Keratinocyte (primary cell): ENCODE data around the gene KLRC3. TPM values are rescaled to one million over a fixed set of nuclear protein-coding genes. Genes with fewer than 3 reads are reported as not detected.
"Not testable (repeated sequence)": the region's sequence is repeated elsewhere in the genome, so short reads cannot be mapped to it uniquely, and the experiment has no call there.

ENCODE experiments used
- DNase-seq: peaks from one replicate; pipeline ENCODE4 v3.0.0-alpha.2; 2011; ENCODE audit warnings: low read depth, missing footprints, low spot score
- FAIRE-seq: peaks from 2 replicates; lab custom pipeline; 2011; peaks lifted over from hg19 to GRCh38; lab: Jason Lieb, UNC
- H2AFZ ChIP-seq: 2 replicates; pipeline ENCODE4 v1.6.0; 2012; ENCODE audit warnings: low read length, control low read depth, inconsistent platforms; ENCODE audit not compliant: control insufficient read depth
- H3K27ac ChIP-seq: 2 replicates; pipeline ENCODE4 v1.5.1; 2011; ENCODE audit warnings: low read length; ENCODE audit not compliant: control insufficient read depth, insufficient read depth
- H3K27me3 ChIP-seq: 3 replicates; pipeline ENCODE4 v1.6.0; 2011; ENCODE audit warnings: low read length; ENCODE audit not compliant: control insufficient read depth, insufficient read depth; ENCODE audit errors: extremely low read depth
- H3K36me3 ChIP-seq, 2 experiments: 2 replicates in 1 of 2; 3 replicates in 1 of 2; pipeline ENCODE4 v1.5.1; 2011; ENCODE audit warnings: low read length in 2 of 2, mild to moderate bottlenecking in 1 of 2; ENCODE audit not compliant: control insufficient read depth in 2 of 2, insufficient read depth in 2 of 2; ENCODE audit errors: extremely low read depth in 1 of 2
- H3K4me1 ChIP-seq: 3 replicates; pipeline ENCODE4 v1.5.1; 2011; ENCODE audit warnings: low read length; ENCODE audit not compliant: control insufficient read depth, insufficient read depth; ENCODE audit errors: extremely low read depth
- H3K4me2 ChIP-seq: 3 replicates; pipeline ENCODE4 v1.6.0; 2011; ENCODE audit warnings: low read depth, low read length; ENCODE audit not compliant: control insufficient read depth, insufficient read depth; ENCODE audit errors: extremely low read depth
- H3K4me3 ChIP-seq, 3 experiments: fragments of 200-600 bp in 1 of 3; sonication (generic) in 1 of 3; 2 replicates in 2 of 3; 3 replicates in 1 of 3; pipeline ENCODE4 v1.5.1; 2011 to 2016; ENCODE audit warnings: low read length in 3 of 3, mild to moderate bottlenecking in 3 of 3, control low read depth in 2 of 3, inconsistent platforms in 1 of 3, low read depth in 1 of 3, mixed read lengths in 1 of 3, mixed run types in 1 of 3, moderate library complexity in 1 of 3; ENCODE audit not compliant: control insufficient read depth in 2 of 3, insufficient read depth in 2 of 3; ENCODE audit errors: extremely low read depth in 1 of 3
- H3K79me2 ChIP-seq: 2 replicates; pipeline ENCODE4 v1.6.0; 2012; ENCODE audit warnings: low read length; ENCODE audit not compliant: control insufficient read depth, insufficient read depth
- H3K9ac ChIP-seq: 3 replicates; pipeline ENCODE4 v1.6.0; 2011; ENCODE audit warnings: low read length; ENCODE audit not compliant: control insufficient read depth, insufficient read depth; ENCODE audit errors: extremely low read depth
- H3K9me1 ChIP-seq: 3 replicates; pipeline ENCODE4 v1.6.0; 2011; ENCODE audit warnings: low read length; ENCODE audit not compliant: control insufficient read depth, insufficient read depth; ENCODE audit errors: extremely low read depth
- H3K9me3 ChIP-seq: 2 replicates; pipeline ENCODE4 v1.5.1; 2012; ENCODE audit warnings: low read depth, low read length; ENCODE audit not compliant: control insufficient read depth
- H4K20me1 ChIP-seq: 3 replicates; pipeline ENCODE4 v1.6.0; 2011; ENCODE audit warnings: low read length; ENCODE audit not compliant: control insufficient read depth, insufficient read depth; ENCODE audit errors: extremely low read depth
- CTCF ChIP-seq, 3 experiments: IDR thresholded peaks in 1 of 3; conservative IDR thresholded peaks in 1 of 3; optimal IDR thresholded peaks in 1 of 3; 2 replicates in 2 of 3; 3 replicates in 1 of 3; pipeline versions ENCODE3 to v1.5.1; 2011; ENCODE audit warnings: low read length in 3 of 3, mild to moderate bottlenecking in 3 of 3, moderate library complexity in 2 of 3, control low read depth in 1 of 3, inconsistent platforms in 1 of 3; ENCODE audit not compliant: insufficient read depth in 2 of 3; ENCODE audit errors: extremely low read depth in 1 of 3
- EZH2 ChIP-seq: IDR thresholded peaks from one replicate; pipeline ENCODE4 v1.6.1; 2012; ENCODE audit warnings: inconsistent platforms, mild to moderate bottlenecking, low read length, moderate library complexity
- dilution Hi-C: fragments of 300-500 bp; cut with MboI; formaldehyde crosslinking; loops from one replicate; pipeline ENCODE4 v1.7.0; 2020; ENCODE audit warnings: low sequenced_read_pairs; ENCODE audit not compliant: extremely low pct_ligation_motif_present
- polyA plus RNA-seq, 5 experiments: library from polyadenylated mRNA; depleted of rRNA in 3 of 5; stranded (reverse) in 3 of 5; stranded (forward) in 1 of 5; unstranded in 1 of 5; fragments of >200 nt; gene quantifications; 1 replicate in 1 of 5; 2 replicates in 3 of 5; 3 replicates in 1 of 5; pipeline versions ENCODE4 v1.2.1 to v1.2.3, GENCODE V29; 2011 to 2012; ENCODE audit warnings: missing spikeins in 2 of 5, low read depth in 1 of 5, low replicate concordance in 1 of 5

KLRC3 gene
- polyA plus RNA-seq, 1 donor (not counting 4 experiments of a cell fraction or from before 2014, with no cell fraction given): not detected

GRCh38 chr12:10392394-10392930, 27.9 kb downstream of the KLRC3 start:
- Histone ChIP-seq H4K20me1 (no peaks in the 10 kb centered on the region), H3K27me3 (no peaks in the 10 kb centered on the region), H3K27ac (peak overlapping the region; percentile 53), H3K4me2 (peak overlapping the region; percentile 68), H3K36me3 (no peaks in the 10 kb centered on the region), H3K9me1 (no peaks in the 10 kb centered on the region), H3K79me2 (no peaks in the 10 kb centered on the region), H3K9ac (no peak overlapping the region), H3K4me3 (peak overlapping the region in 2 of 3 experiments; percentile 10 to 32), H3K4me1 (peaks cover 41% of the 10 kb centered on the region), H3K9me3 (no peaks in the 10 kb centered on the region), H2AFZ (no peak overlapping the region)
- dilution Hi-C loops: no loop called here
- peak; percentile 94 for FAIRE-seq
- peak; percentile 58 for DNase-seq
- no peak for TF ChIP-seq EZH2
- TF ChIP-seq CTCF (optimal IDR thresholded peaks at IDR 0.05 in 1 of 3, IDR thresholded peaks at IDR 0.05 in 1 of 3, conservative IDR thresholded peaks at IDR 0.05 in 1 of 3; ENCODE audit: extremely low read depth in 1 of 3, insufficient read depth in 2 of 3, low read length in 3 of 3): no peak

- FAIRE-seq, H3K27ac ChIP-seq, H3K9me1 ChIP-seq, H3K9me3 ChIP-seq, H3K79me2 ChIP-seq, H3K9ac ChIP-seq, H4K20me1 ChIP-seq, H3K4me2 ChIP-seq, H3K36me3 ChIP-seq, H3K4me3 ChIP-seq, H2AFZ ChIP-seq, dilution Hi-C loops, H3K27me3 ChIP-seq, DNase-seq: not testable (repeated sequence)
- H3K4me1 ChIP-seq: peaks cover 43% of the 10 kb centered on the region
Observed at GRCh38 chr12:10390991-10391390, 29.4 kb downstream of the KLRC3 start.

- FAIRE-seq (no peak), DNase-seq (no peak)
- dilution Hi-C loops: no loop called here
Observed at GRCh38 chr12:10389904-10390303, 30.5 kb downstream of the KLRC3 start, which contains the start of gene KLRK1. KLRK1 (minus strand) TSS chr12:10390041; CDS start chr12:10388810, 1,231 bp downstream.

More at GRCh38 chr12:10389904-10390303, 30.5 kb downstream of the KLRC3 start, which contains the start of gene KLRK1:
- Histone ChIP-seq H3K4me2 (no peak within 1 kb of the TSS), H3K27ac (no peak within 1 kb of the TSS), H4K20me1 (no peaks in the 10 kb centered on the region), H3K4me3 (no peak within 1 kb of the TSS), H3K27me3 (no peaks in the 10 kb centered on the region), H3K36me3 (no peaks in the 10 kb centered on the region), H3K9me1 (no peaks in the 10 kb centered on the region), H3K79me2 (no peaks in the 10 kb centered on the region), H3K9ac (no peak within 1 kb of the TSS), H3K4me1 (peaks cover 35% of the 10 kb centered on the region), H2AFZ (no peak within 1 kb of the TSS), H3K9me3 (no peaks in the 10 kb centered on the region)
- TF ChIP-seq CTCF (optimal IDR thresholded peaks at IDR 0.05 in 1 of 3, IDR thresholded peaks at IDR 0.05 in 1 of 3, conservative IDR thresholded peaks at IDR 0.05 in 1 of 3; ENCODE audit: extremely low read depth in 1 of 3, insufficient read depth in 2 of 3, low read length in 3 of 3) (no peak), EZH2 (no peak)
